Endothelial cell of umbilical vein (primary cell): Measurements from ENCODE around the gene PAPPA2. TPM values are rescaled to one million over a fixed set of nuclear protein-coding genes. Genes with fewer than 3 reads are reported as not detected.

ENCODE experiments used
- BruUV-seq: library from RNA; stranded (reverse); fragments of 400-500 nt; replicated peaks from 2 replicates; lab custom pipeline; 2021; lab: Mats Ljungman, UMichigan
- CTCF ChIA-PET: fragments of 300-600, 350-600 bp; sonication (Branson Sonifier 250); formaldehyde crosslinking; loops from one replicate; lab custom pipeline; 2021; ENCODE audit warnings: antibody characterized with exemption, inconsistent platforms; lab: Charles Lee
- POLR2A ChIA-PET: fragments of 300-600, 350-600 bp; sonication (Branson Sonifier 250); formaldehyde crosslinking; loops from one replicate; lab custom pipeline; 2021; ENCODE audit warnings: antibody characterized with exemption, inconsistent platforms; lab: Charles Lee
- DNase-seq: peaks from one replicate; pipeline ENCODE4 v3.0.0-alpha.2; 2011; ENCODE audit warnings: low read depth, low spot score
- FAIRE-seq: peaks from 2 replicates; lab custom pipeline; 2011; peaks lifted over from hg19 to GRCh38; lab: Jason Lieb, UNC
- H2AFZ ChIP-seq: 2 replicates; pipeline ENCODE4 v1.6.0; 2012; ENCODE audit warnings: low read depth, low read length, control low read depth, inconsistent platforms
- H3K27ac ChIP-seq: 2 replicates; pipeline ENCODE4 v1.5.1; 2011; ENCODE audit warnings: low read depth, mild to moderate bottlenecking, control low read depth, low read length, moderate library complexity; ENCODE audit not compliant: insufficient read depth
- H3K27me3 ChIP-seq, 2 experiments: 2 replicates each; pipeline versions ENCODE4 v1.6.0 to v1.6.1; 2011; ENCODE audit warnings: low read length in 2 of 2, mixed read lengths in 1 of 2; ENCODE audit not compliant: control insufficient read depth in 2 of 2, insufficient read depth in 2 of 2
- H3K36me3 ChIP-seq, 2 experiments: 2 replicates in 1 of 2; 3 replicates in 1 of 2; pipeline ENCODE4 v1.5.1; 2011; ENCODE audit warnings: low read length in 2 of 2, mild to moderate bottlenecking in 1 of 2, moderate library complexity in 1 of 2; ENCODE audit not compliant: control insufficient read depth in 2 of 2, insufficient read depth in 2 of 2; ENCODE audit errors: extremely low read depth in 1 of 2
- H3K4me1 ChIP-seq: 3 replicates; pipeline ENCODE4 v1.5.1; 2011; ENCODE audit warnings: mild to moderate bottlenecking, low read length; ENCODE audit not compliant: control insufficient read depth, insufficient read depth; ENCODE audit errors: extremely low read depth
- H3K4me2 ChIP-seq: 2 replicates; pipeline ENCODE4 v1.6.1; 2011; ENCODE audit warnings: low read length, control low read depth, mixed read lengths; ENCODE audit not compliant: insufficient read depth
- H3K4me3 ChIP-seq, 3 experiments: fragments of 200-600 bp in 1 of 3; sonication (generic), shearing (Covaris generic) in 1 of 3; replicated peaks in 1 of 3; 2 replicates each; pipeline ENCODE4 v1.5.1; 2011 to 2016; ENCODE audit warnings: control low read depth in 3 of 3, low read length in 3 of 3, mild to moderate bottlenecking in 2 of 3, inconsistent platforms in 1 of 3, low read depth in 1 of 3, moderate library complexity in 1 of 3; ENCODE audit not compliant: insufficient read depth in 1 of 3
- H3K79me2 ChIP-seq: 2 replicates; pipeline ENCODE4 v1.6.0; 2012; ENCODE audit warnings: low read length, inconsistent platforms; ENCODE audit not compliant: control insufficient read depth, insufficient read depth
- H3K9ac ChIP-seq: replicated peaks from 2 replicates; pipeline ENCODE3; 2011; ENCODE audit warnings: low read length, control low read depth; ENCODE audit not compliant: insufficient read depth; ENCODE audit errors: extremely low read depth
- H3K9me1 ChIP-seq: replicated peaks from 3 replicates; pipeline ENCODE4 v1.6.0; 2011; ENCODE audit warnings: mild to moderate bottlenecking, low read length; ENCODE audit not compliant: control insufficient read depth, insufficient read depth; ENCODE audit errors: extremely low read depth
- H3K9me3 ChIP-seq: replicated peaks from 2 replicates; pipeline ENCODE4 v1.5.1; 2012; ENCODE audit warnings: low read length, inconsistent platforms; ENCODE audit not compliant: control insufficient read depth, insufficient read depth
- H4K20me1 ChIP-seq: replicated peaks from 2 replicates; pipeline ENCODE3; 2011; ENCODE audit warnings: mild to moderate bottlenecking, low read length; ENCODE audit not compliant: control insufficient read depth, insufficient read depth; ENCODE audit errors: extremely low read depth
- EZH2 ChIP-seq: IDR thresholded peaks from 2 replicates; pipeline ENCODE4 v1.6.1; 2012; ENCODE audit warnings: borderline replicate concordance, low read depth, mild to moderate bottlenecking, moderate library complexity, low read length, inconsistent platforms; ENCODE audit not compliant: severe bottlenecking
- FOS ChIP-seq: IDR thresholded peaks from 2 replicates; pipeline ENCODE4 v1.6.1; 2011; ENCODE audit warnings: mild to moderate bottlenecking, low read length, moderate library complexity, borderline replicate concordance; ENCODE audit not compliant: insufficient read depth
- GATA2 ChIP-seq: IDR thresholded peaks from 2 replicates; pipeline ENCODE4 v1.7.0; 2011; ENCODE audit warnings: low read depth, mild to moderate bottlenecking, moderate library complexity, mixed read lengths, low read length; ENCODE audit not compliant: insufficient read length, insufficient read depth
- JUN ChIP-seq: IDR thresholded peaks from 2 replicates; pipeline ENCODE4 v1.6.1; 2011; ENCODE audit warnings: borderline replicate concordance, low read depth; ENCODE audit not compliant: insufficient read length, insufficient read depth
- MAX ChIP-seq: IDR thresholded peaks from 2 replicates; pipeline ENCODE4 v1.6.1; 2011; ENCODE audit not compliant: insufficient read depth, insufficient read length
- MYC ChIP-seq: IDR thresholded peaks from one replicate; pipeline ENCODE4 v1.6.1; 2011; ENCODE audit warnings: mild to moderate bottlenecking, low read depth, low read length
- POLR2A ChIP-seq: IDR thresholded peaks from 2 replicates; pipeline ENCODE4 v1.6.1; 2012; ENCODE audit warnings: low read depth, mild to moderate bottlenecking, control low read depth, low read length
- POLR2AphosphoS5 ChIP-seq: IDR thresholded peaks from 2 replicates; pipeline ENCODE4 v1.6.1; 2012; ENCODE audit warnings: low read depth, mild to moderate bottlenecking, control low read depth, low read length, moderate library complexity; ENCODE audit not compliant: insufficient read depth
- dilution Hi-C: fragments of 300-500 bp; cut with MboI; formaldehyde crosslinking; loops from one replicate; pipeline ENCODE4 v1.15.0; 2019; ENCODE audit warnings: low sequenced_read_pairs; ENCODE audit not compliant: extremely low pct_ligation_motif_present
- intact Hi-C: fragments of 100-400 bp; cut with micrococcal nuclease; formaldehyde crosslinking; loops from one replicate; pipeline ENCODE4 v1.10.0; 2022
- polyA plus RNA-seq, 4 experiments: library from polyadenylated mRNA; depleted of rRNA in 3 of 4; stranded (reverse) in 3 of 4; unstranded in 1 of 4; fragments of >200 nt; gene quantifications; 2 replicates each; pipeline versions ENCODE4 v1.2.1 to v1.2.3, GENCODE V29; 2011 to 2012; ENCODE audit warnings: missing spikeins in 1 of 4
- total RNA-seq: library from RNA; stranded (reverse); gene quantifications from 2 replicates; pipeline ENCODE4 v1.2.3, GENCODE V29; 2021
- TF ChIP-seq, protein P1 (sequence below), 2 donors: IDR thresholded peaks; 1 replicate in 1 of 2; 2 replicates in 1 of 2; pipeline ENCODE4 v1.5.1; 2011; ENCODE audit warnings: low read length in 2 of 2, mild to moderate bottlenecking in 2 of 2, moderate library complexity in 2 of 2, control low read depth in 1 of 2, inconsistent platforms in 1 of 2, low read depth in 1 of 2; ENCODE audit not compliant: insufficient read depth in 1 of 2; ENCODE audit errors: extremely low read depth in 1 of 2

The PAPPA2 gene
- total and polyA plus RNA-seq, 2 donors (not counting 3 experiments of a cell fraction or from before 2014, with no cell fraction given): not detected

DNA sequence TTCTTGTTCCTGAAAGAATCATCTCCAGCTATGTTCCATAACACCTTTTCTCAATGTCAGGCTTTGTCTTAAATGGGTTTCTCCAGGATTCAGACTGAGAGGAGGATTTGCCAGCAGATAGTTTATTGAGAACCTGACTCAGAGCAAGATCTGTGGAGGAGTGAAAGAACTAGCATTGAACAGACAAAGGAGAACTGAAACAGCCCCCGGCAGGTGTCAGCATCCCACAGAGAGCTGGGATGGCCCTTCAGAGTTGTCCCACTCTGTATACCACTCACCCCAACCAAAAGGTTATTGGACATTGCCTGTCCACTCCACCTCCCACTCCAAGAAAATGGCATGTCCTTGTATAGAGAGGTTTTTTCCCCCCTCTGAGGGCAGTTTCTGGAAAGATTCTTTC lies 270.7 kb downstream of the PAPPA2 start:
- CTCF ChIA-PET: no interaction called here
- Histone ChIP-seq H3K79me2 (no peaks in the 10 kb centered on the region), H3K9me1 (no peaks in the 10 kb centered on the region), H3K9me3 (no peaks in the 10 kb centered on the region), H3K4me2 (no peak overlapping the region), H4K20me1 (no peaks in the 10 kb centered on the region), H3K36me3 (no peaks in the 10 kb centered on the region), H2AFZ (no peak overlapping the region), H3K27me3 (no peaks in the 10 kb centered on the region), H3K9ac (no peak overlapping the region), H3K4me1 (no peaks in the 10 kb centered on the region), H3K27ac (no peak overlapping the region), H3K4me3 (no peak overlapping the region)
- POLR2A ChIA-PET: no interaction called here
- dilution Hi-C loops: no loop called here
- TF ChIP-seq GATA2: no peak
- TF ChIP-seq JUN: no peak
- TF ChIP-seq POLR2AphosphoS5: no peak
- TF ChIP-seq, protein P1, sequence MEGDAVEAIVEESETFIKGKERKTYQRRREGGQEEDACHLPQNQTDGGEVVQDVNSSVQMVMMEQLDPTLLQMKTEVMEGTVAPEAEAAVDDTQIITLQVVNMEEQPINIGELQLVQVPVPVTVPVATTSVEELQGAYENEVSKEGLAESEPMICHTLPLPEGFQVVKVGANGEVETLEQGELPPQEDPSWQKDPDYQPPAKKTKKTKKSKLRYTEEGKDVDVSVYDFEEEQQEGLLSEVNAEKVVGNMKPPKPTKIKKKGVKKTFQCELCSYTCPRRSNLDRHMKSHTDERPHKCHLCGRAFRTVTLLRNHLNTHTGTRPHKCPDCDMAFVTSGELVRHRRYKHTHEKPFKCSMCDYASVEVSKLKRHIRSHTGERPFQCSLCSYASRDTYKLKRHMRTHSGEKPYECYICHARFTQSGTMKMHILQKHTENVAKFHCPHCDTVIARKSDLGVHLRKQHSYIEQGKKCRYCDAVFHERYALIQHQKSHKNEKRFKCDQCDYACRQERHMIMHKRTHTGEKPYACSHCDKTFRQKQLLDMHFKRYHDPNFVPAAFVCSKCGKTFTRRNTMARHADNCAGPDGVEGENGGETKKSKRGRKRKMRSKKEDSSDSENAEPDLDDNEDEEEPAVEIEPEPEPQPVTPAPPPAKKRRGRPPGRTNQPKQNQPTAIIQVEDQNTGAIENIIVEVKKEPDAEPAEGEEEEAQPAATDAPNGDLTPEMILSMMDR (IDR thresholded peaks at IDR 0.05; ENCODE audit: extremely low read depth in 1 of 2, insufficient read depth in 1 of 2, low read depth in 1 of 2, low read length in 2 of 2): no peak
- TF ChIP-seq POLR2A: no peak
- no peak for TF ChIP-seq EZH2
- TF ChIP-seq MYC: no peak
- TF ChIP-seq MAX: no peak
- no peak for TF ChIP-seq FOS
- intact Hi-C loops: no loop called here
- FAIRE-seq: no peak
- DNase-seq: no peak
- BruUV-seq: no TSS peak
